Measurements from ENCODE around the gene SHB.
A peak's percentile ranks its signal among the peaks of the same experiment; 100 is the strongest.

DNA sequence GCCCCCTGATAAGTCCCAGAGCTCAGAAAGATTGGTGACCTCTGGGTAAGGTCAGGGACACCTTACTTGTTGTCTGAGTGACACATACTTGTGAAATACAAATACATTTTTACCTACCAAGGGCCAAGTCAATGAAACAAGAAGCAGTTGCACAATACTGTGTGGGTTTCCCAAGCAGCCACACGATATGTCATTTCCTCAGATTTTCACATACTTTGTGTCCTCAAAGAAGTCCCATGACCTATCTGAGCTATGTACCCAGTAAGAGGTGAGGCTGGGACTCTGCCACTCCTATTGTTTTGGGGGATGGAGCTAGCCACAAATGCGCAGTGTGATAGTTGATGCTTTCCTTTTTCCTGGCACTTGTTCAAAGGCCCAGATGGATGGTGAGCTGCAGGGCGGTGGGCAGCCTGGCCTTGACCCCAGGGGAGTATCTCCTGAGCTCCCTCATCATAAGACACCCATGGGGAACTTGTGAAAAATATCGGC lies 160.3 kb downstream of the SHB start:
- TF ChIP-seq, protein P1, sequence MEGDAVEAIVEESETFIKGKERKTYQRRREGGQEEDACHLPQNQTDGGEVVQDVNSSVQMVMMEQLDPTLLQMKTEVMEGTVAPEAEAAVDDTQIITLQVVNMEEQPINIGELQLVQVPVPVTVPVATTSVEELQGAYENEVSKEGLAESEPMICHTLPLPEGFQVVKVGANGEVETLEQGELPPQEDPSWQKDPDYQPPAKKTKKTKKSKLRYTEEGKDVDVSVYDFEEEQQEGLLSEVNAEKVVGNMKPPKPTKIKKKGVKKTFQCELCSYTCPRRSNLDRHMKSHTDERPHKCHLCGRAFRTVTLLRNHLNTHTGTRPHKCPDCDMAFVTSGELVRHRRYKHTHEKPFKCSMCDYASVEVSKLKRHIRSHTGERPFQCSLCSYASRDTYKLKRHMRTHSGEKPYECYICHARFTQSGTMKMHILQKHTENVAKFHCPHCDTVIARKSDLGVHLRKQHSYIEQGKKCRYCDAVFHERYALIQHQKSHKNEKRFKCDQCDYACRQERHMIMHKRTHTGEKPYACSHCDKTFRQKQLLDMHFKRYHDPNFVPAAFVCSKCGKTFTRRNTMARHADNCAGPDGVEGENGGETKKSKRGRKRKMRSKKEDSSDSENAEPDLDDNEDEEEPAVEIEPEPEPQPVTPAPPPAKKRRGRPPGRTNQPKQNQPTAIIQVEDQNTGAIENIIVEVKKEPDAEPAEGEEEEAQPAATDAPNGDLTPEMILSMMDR (IDR thresholded peaks at IDR 0.05), result no peak
- TF ChIP-seq POLR2A (IDR thresholded peaks at IDR 0.05) (peak; percentile 20), POLR2AphosphoS5 (IDR thresholded peaks at IDR 0.05) (peak; percentile 13)

Measured in prostate gland (tissue), 2 donors.